GM12892 (cell line): ENCODE data around the gene SLC26A4.

Experiments used
- POLR2A ChIP-seq: IDR thresholded peaks from 2 replicates; pipeline ENCODE4 v1.6.1; 2011; ENCODE audit warnings: low read depth, low read length, control low read depth
- TAF1 ChIP-seq: IDR thresholded peaks from 2 replicates; pipeline ENCODE4 v1.6.1; 2011; ENCODE audit warnings: low read depth, mild to moderate bottlenecking, control low read depth, low read length, borderline replicate concordance

GRCh38 chr7:107632492-107632865, 28.1 kb upstream of the SLC26A4 start:
- TF ChIP-seq TAF1: no peak
- TF ChIP-seq POLR2A: no peak
